Stimulated activated CD4-positive, alpha-beta T cell treated with anti-CD3 and anti-CD28 coated beads, Interleukin-4, amount 100 ng/mL, for 48 hours (primary cell): ENCODE data around the gene VASN.
"Not testable (repeated sequence)": the region's sequence is repeated elsewhere in the genome, so short reads cannot be mapped to it uniquely, and the experiment has no call there.

Source experiments
- DNase-seq, 2 donors: peaks; one replicate each; pipeline ENCODE4 v3.0.0-alpha.2; 2020; ENCODE audit warnings: low read depth in 2 of 2

Gene VASN

DNA sequence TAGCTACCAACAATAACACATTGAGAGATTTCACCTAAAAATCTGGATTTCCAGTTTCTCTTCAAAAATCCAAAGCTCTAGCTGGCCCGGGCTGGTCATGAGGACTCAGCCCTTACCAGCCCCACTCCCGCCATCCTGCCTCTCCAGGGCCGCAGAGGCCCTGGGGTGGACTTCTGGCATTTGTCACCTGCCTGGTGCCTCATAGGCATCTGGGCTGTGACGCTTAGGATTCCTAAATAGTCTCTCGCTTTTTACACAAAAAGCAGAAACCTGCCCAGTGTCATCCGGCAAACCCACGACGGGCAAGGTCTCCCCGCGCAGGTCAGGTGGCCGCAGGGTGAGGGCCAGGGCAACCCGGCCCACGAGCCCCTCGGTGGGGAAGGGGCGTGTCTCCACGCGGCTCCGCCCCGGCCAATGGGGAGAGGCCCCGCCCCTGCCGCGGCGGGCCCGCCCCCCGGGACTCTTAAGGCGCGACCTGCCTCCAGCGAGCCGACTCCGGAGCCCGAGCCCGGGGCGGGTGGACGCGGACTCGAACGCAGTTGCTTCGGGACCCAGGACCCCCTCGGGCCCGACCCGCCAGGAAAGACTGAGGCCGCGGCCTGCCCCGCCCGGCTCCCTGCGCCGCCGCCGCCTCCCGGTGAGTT, at the start of gene VASN:
VASN (plus strand) TSS at position 492 of the 644 bp plus-strand sequence. CDS start 9,030 bp downstream, outside the sequence.
- DNase-seq, result peak; percentile 57 to 64

DNA sequence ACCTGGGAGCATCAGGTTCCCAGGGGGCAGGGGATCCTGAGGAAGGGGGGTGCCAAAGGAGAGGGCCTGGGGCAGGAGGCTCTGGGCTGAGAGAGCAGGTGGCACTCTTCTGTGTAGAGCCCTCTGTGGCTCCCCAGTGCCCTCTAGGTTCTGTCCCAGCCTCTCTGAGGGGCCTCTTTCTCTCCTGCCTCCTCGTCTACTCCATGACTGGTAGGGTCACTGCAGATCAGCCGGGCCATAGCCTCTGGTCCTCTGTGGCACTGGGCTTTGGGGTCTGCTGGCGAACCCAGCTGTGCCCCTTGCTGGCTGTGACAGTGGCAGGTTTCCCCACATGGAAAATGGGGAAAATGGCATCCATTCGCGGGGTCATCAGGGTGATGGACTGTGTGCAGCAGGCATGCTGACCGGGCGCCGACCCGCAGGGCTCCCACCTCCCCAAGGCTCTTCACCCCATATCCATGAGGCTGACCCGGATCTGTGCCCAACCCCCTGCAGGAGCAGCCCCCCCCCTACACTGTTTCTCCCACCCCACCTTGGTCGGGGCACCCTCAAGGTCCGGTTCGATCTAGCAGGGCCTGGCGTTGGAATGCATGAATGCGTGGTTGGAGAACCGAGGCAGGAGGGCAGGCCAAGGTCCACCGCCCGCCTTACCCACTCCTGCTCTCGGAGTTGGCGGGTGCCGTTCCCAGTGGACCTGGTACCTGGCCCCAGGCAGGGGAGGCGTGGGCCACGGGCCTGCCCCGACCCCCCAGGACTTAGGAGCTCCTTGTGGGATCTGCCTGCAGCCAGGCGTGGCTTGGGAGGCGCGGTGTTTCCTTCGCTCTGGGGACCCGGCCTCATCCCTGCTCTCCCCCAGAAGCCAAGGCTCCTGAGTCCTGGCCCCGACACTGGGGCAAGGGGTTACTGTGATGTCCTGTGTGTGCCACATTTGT, 49.3 kb upstream of the VASN start:
- no peak for DNase-seq

- no peak for DNase-seq
Measured at GRCh38 chr16:4323071-4323844, 48.4 kb upstream of the VASN start.

GRCh38 chr16:4323845-4324488, 47.7 kb upstream of the VASN start:
- no peak for DNase-seq

DNA sequence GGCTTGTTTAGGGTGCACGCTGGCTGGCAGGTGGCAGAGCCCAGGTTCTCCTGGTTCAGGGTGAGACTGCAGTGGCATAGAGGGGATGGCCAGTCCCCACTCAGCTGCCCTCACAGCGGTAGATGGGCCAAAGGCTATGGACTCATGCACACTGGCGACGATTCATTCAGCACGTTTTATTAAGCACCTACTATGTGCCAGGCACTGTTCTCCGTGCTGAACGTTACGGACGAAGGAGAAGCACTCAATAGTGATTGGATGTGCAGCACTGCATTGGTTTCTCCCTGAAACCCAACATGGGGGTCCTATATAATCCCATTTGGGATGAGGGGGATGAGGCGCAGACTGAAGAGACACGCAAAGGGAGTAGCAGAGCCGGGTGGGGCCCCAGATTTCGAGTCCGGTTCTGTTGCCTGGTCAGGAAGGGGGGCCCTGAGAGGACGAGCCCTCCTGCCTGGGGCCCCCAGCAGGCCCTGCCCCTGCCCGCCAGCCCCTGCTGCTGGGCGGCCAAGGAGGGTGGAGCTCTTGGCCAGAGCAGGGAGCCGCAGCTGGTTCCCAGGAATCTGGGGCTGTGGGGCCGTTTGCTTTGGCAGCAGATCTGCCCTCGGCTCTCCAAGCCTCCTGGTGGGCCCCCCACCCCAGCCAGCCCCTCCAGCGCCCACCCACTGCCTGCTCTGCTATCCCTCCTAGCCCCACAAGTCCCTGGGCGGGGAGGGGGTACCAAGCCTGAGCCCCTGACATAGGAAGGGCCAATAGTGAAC, 47.0 kb upstream of the VASN start:
- DNase-seq, result no peak

DNA sequence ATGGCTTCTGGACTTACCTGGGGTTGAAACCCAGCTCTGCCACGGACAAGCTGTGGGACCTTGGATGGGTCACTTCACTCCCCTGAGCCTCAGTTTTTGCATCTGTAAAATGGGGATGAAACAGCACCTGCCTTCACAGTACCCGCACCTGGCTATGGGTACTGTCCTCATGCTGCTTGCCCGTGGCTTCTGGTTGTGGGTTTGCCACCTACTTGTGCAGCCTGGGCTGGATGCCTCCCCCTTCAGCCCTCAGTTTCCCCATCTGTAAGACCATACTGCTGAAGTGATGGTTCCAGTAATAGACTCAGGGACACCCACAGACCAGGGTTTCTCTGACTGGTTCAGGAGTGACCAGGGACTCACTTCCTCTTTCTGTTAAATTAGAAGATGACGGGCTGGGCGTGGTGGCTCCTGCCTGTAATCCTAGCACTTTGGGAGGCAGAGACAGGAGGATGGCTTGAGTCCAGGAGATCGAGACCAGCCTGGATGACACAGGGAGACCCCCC, 46.3 kb upstream of the VASN start:
- DNase-seq, result no peak

GRCh38 chr16:4327386-4328045, 44.1 kb upstream of the VASN start:
- DNase-seq, result no peak

- DNase-seq, result peak; percentile 46 to 57
Measured at GRCh38 chr16:4328046-4328781, 43.4 kb upstream of the VASN start.

GRCh38 chr16:4328782-4329775, 42.6 kb upstream of the VASN start:
- DNase-seq, result no peak

GRCh38 chr16:4330277-4330874, 41.3 kb upstream of the VASN start:
- DNase-seq, result peak; percentile 66 to 77

DNA sequence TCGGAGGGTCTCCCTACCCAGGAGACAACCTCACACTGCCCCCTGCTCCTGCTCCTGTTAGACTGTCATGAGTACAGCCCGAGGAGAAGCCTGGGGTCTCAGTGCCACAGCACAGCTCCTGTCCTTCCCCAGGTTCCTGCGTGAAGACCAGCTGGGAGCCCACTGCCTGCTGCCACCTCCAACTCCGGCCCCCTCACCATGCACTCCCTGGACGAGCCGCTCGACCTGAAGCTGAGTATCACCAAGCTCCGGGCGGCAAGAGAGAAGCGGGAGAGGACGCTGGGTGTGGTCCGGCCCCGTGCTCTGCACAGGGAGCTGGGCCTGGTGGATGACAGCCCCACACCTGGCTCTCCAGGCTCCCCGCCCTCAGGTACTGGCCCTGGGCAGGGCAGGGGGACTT, 39.6 kb upstream of the VASN start:
- DNase-seq, result no peak

DNA sequence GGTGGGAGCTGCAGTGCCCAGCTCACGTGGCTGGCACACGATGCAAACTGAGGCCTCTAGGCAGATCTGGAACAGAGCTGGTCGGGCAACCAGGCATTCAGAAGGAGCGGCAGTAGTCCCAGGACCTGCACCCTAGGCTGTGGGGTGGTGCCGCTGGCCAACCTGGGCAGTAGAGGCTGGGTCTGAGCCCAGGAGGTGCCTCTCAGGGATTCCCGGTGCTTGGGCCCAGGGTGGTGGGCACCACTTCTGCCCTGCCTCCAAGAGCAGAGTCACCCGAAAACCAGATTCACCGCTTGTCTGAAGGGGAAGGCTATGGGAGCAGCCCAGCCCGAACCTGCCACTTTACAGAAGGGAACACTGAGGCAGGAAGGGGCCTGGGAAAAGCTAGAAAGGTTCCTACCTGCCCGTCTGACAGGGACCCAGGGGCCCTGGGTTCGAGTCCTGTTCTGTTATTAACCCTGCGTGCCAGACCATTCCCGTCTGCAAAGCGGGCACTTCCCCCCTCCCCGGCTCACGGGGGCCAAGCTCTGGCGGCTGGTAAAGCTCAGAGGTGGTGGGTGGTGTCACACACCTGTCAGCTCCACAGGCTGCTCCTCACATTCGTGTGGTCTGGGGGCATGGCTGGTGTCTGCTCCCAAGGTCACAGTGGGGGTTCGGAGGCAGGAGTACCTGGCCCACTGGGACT, 38.9 kb upstream of the VASN start:
- DNase-seq, result no peak

GRCh38 chr16:4333308-4333638, 38.4 kb upstream of the VASN start:
- DNase-seq, result no peak

- not testable (repeated sequence) for DNase-seq
Measured at GRCh38 chr16:4333714-4334113, 37.9 kb upstream of the VASN start.

DNA sequence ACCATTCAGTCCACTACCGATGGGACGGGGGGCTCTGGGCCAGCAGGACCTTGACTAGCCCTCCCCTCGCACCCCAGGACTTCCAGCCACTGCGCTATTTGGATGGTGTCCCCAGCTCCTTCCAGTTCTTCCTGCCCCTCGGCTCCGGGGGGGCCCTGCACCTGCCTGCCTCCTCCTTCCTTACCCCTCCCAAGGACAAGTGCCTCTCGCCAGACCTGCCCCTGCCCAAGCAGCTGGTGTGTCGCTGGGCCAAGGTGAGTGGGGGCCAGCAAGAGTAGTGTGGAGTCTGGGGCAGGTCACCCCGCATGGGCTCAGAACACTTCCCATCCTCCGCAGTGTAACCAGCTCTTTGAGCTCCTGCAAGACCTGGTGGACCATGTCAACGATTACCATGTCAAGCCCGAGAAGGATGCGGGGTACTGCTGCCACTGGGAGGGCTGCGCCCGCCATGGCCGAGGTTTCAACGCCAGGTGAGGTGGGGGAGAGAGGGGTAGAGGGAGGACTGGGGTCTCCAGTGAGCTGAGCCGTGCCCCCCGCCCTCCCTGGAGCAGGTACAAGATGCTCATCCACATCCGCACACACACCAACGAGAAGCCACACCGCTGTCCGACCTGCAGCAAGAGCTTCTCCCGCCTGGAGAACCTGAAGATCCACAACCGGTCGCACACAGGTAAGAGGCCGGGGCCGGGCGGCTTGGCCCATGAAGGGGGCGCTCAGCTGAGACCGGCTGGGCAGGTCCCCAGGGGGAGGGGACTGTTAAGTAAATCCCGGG, 36.7 kb upstream of the VASN start:
- no peak for DNase-seq

- no peak for DNase-seq
Measured at GRCh38 chr16:4336701-4337539, 34.7 kb upstream of the VASN start.
